Endothelial cell (in vitro differentiated cells): ENCODE results near the gene NATD1. TPM values are rescaled to one million over a fixed set of nuclear protein-coding genes. Genes with fewer than 3 reads are reported as not detected.
A peak's percentile ranks its signal among the peaks of the same experiment; 100 is the strongest.

Source experiments
- DNase-seq: peaks from one replicate; pipeline ENCODE4 v3.0.0; 2021; ENCODE audit warnings: low spot score
- H3K27ac Mint-ChIP-seq: one replicate; pipeline ENCODE4 v1.8.0; 2021; ENCODE audit warnings: mixed read lengths, inconsistent platforms; ENCODE audit not compliant: unreplicated experiment
- H3K27me3 Mint-ChIP-seq: one replicate; pipeline ENCODE4 v1.8.0; 2021; ENCODE audit warnings: mild to moderate bottlenecking, moderate library complexity, mixed read lengths, inconsistent platforms; ENCODE audit not compliant: unreplicated experiment
- H3K36me3 Mint-ChIP-seq: one replicate; pipeline ENCODE4 v1.8.0; 2021; ENCODE audit warnings: mild to moderate bottlenecking, low read depth, mixed read lengths, inconsistent platforms; ENCODE audit not compliant: unreplicated experiment
- H3K4me1 Mint-ChIP-seq: one replicate; pipeline ENCODE4 v1.8.0; 2021; ENCODE audit warnings: mild to moderate bottlenecking, mixed read lengths, inconsistent platforms; ENCODE audit not compliant: unreplicated experiment
- H3K4me3 Mint-ChIP-seq: one replicate; pipeline ENCODE4 v1.8.0; 2021; ENCODE audit warnings: mild to moderate bottlenecking, mixed read lengths, inconsistent platforms; ENCODE audit not compliant: unreplicated experiment
- H3K9me3 Mint-ChIP-seq: one replicate; pipeline ENCODE4 v1.8.0; 2021; ENCODE audit warnings: mixed read lengths, inconsistent platforms; ENCODE audit not compliant: unreplicated experiment
- CTCF ChIP-seq: fragments of 200-600 bp; sonication (generic); IDR thresholded peaks from one replicate; pipeline ENCODE4 v1.5.0; 2021; ENCODE audit warnings: antibody characterized with exemption; ENCODE audit not compliant: unreplicated experiment
- total RNA-seq: library from RNA; stranded (reverse); fragmentation: NEBNext Ultra II Directional; extraction: Animal tissue kit (Norgen Biotek cat#: 25700); gene quantifications from one replicate; pipeline ENCODE4 v1.2.1, GENCODE V29; 2021; ENCODE audit not compliant: unreplicated experiment

NATD1 gene
- total RNA-seq, 1 donor from 2014 or later, result 30.3 TPM

GRCh38 chr17:21296097-21297025 is 43.2 kb upstream of the NATD1 start:
- Mint-ChIP-seq H3K9me3 (peaks cover 8% of the 10 kb centered on the region), H3K27ac (no peak overlapping the region), H3K4me1 (peaks cover 9% of the 10 kb centered on the region), H3K27me3 (peaks cover 32% of the 10 kb centered on the region), H3K4me3 (no peak overlapping the region), H3K36me3 (peaks cover 51% of the 10 kb centered on the region)
- DNase-seq, result no peak
- no peak for TF ChIP-seq CTCF

GRCh38 chr17:21295036-21295952 is 42.1 kb upstream of the NATD1 start:
- Mint-ChIP-seq H3K4me1 (peaks cover 12% of the 10 kb centered on the region), H3K9me3 (peaks cover 4% of the 10 kb centered on the region), H3K27me3 (peaks cover 27% of the 10 kb centered on the region), H3K27ac (peak overlapping the region; percentile 1), H3K36me3 (peaks cover 49% of the 10 kb centered on the region), H3K4me3 (no peak overlapping the region)
- TF ChIP-seq CTCF, result no peak
- DNase-seq, result no peak

- no peak for TF ChIP-seq CTCF
- peak overlapping the region; percentile 1 for H3K27ac Mint-ChIP-seq
- H3K27me3 Mint-ChIP-seq, result peaks cover 21% of the 10 kb centered on the region
- H3K4me1 Mint-ChIP-seq, result peaks cover 12% of the 10 kb centered on the region
- peaks cover 43% of the 10 kb centered on the region for H3K36me3 Mint-ChIP-seq
- no peak for DNase-seq
- peak overlapping the region; percentile 34 for H3K4me3 Mint-ChIP-seq
- peaks cover 4% of the 10 kb centered on the region for H3K9me3 Mint-ChIP-seq
These were observed 41.3 kb upstream of the NATD1 start for GRCh38 chr17:21294321-21295035.

GRCh38 chr17:21293831-21294210 is 40.6 kb upstream of the NATD1 start:
- Mint-ChIP-seq H3K27ac (no peak overlapping the region), H3K4me1 (peaks cover 14% of the 10 kb centered on the region), H3K36me3 (peaks cover 43% of the 10 kb centered on the region), H3K4me3 (no peak overlapping the region), H3K27me3 (peaks cover 22% of the 10 kb centered on the region), H3K9me3 (peaks cover 4% of the 10 kb centered on the region)
- DNase-seq, result no peak
- TF ChIP-seq CTCF, result no peak
